ENCODE results near the gene GLOD5.

GLOD5 gene

GRCh38 chrX:48761674-48762471 lies at the start of gene GLOD5:
GLOD5 (plus strand) TSS chrX:48761747; CDS start chrX:48761791, 44 bp downstream.
- DNase-seq: peak; percentile 93

- no peak for DNase-seq
Measured at GRCh38 chrX:48711929-48712505, 49.5 kb upstream of the GLOD5 start.

- no peak for DNase-seq
Measured at GRCh38 chrX:48713847-48714246, 47.7 kb upstream of the GLOD5 start.

- no peak for DNase-seq
Measured at GRCh38 chrX:48714573-48714972, 47.0 kb upstream of the GLOD5 start.

GRCh38 chrX:48715072-48715471 lies 46.5 kb upstream of the GLOD5 start:
- no peak for DNase-seq

GRCh38 chrX:48715876-48716502 lies 45.6 kb upstream of the GLOD5 start:
- DNase-seq: no peak

GRCh38 chrX:48719958-48720357 lies 41.6 kb upstream of the GLOD5 start:
- no peak for DNase-seq

GRCh38 chrX:48720577-48721250 lies 40.8 kb upstream of the GLOD5 start:
- no peak for DNase-seq

- DNase-seq: no peak
Measured at GRCh38 chrX:48721916-48722315, 39.6 kb upstream of the GLOD5 start.

GRCh38 chrX:48726596-48726995 lies 35.0 kb upstream of the GLOD5 start:
- no peak for DNase-seq

GRCh38 chrX:48728653-48729052 lies 32.9 kb upstream of the GLOD5 start:
- DNase-seq: no peak

- DNase-seq: no peak
Measured at GRCh38 chrX:48736303-48736702, 25.2 kb upstream of the GLOD5 start.

- DNase-seq: no peak
Measured at GRCh38 chrX:48736878-48737212, 24.7 kb upstream of the GLOD5 start.

- peak; percentile 99 for DNase-seq
Measured at GRCh38 chrX:48737213-48737938, 24.2 kb upstream of the GLOD5 start.

GRCh38 chrX:48737940-48738339 lies 23.6 kb upstream of the GLOD5 start:
- DNase-seq: no peak

GRCh38 chrX:48741834-48742233 lies 19.7 kb upstream of the GLOD5 start:
- DNase-seq: no peak

- DNase-seq: no peak
Measured at GRCh38 chrX:48745222-48745621, 16.3 kb upstream of the GLOD5 start.

GRCh38 chrX:48747415-48748016 lies 14.0 kb upstream of the GLOD5 start:
- DNase-seq: no peak

- no peak for DNase-seq
Measured at GRCh38 chrX:48749182-48749581, 12.4 kb upstream of the GLOD5 start.

- DNase-seq: no peak
Measured at GRCh38 chrX:48751343-48751742, 10.2 kb upstream of the GLOD5 start.

GRCh38 chrX:48752498-48752897 lies 9.0 kb upstream of the GLOD5 start:
- DNase-seq: no peak

GRCh38 chrX:48753708-48754228 lies 7.8 kb upstream of the GLOD5 start:
- no peak for DNase-seq
